Mucosa of rectum (tissue), 2 donors: Measurements from ENCODE around the gene SIPA1L3.
"Not testable (repeated sequence)": the region's sequence is repeated elsewhere in the genome, so short reads cannot be mapped to it uniquely, and the experiment has no call there.

Experiments used
- H3K27ac ChIP-seq, 2 donors: one replicate each; pipeline ENCODE4 v1.7.0; 2013; ENCODE audit warnings: inconsistent platforms in 2 of 2, low read depth in 2 of 2, low read length in 2 of 2
- H3K27me3 ChIP-seq, 2 donors: one replicate each; pipeline ENCODE4 v1.7.0; 2013; ENCODE audit warnings: low read length in 2 of 2; ENCODE audit not compliant: control insufficient read depth in 2 of 2, insufficient read depth in 2 of 2
- H3K36me3 ChIP-seq, 2 donors: one replicate each; pipeline ENCODE4 v1.7.0; 2013; ENCODE audit warnings: low read length in 2 of 2; ENCODE audit not compliant: control insufficient read depth in 2 of 2, insufficient read depth in 2 of 2
- H3K4me1 ChIP-seq, 2 donors: one replicate each; pipeline ENCODE4 v1.7.0; 2013; ENCODE audit warnings: low read length in 2 of 2, mild to moderate bottlenecking in 1 of 2; ENCODE audit not compliant: control insufficient read depth in 2 of 2, insufficient read depth in 2 of 2
- H3K4me3 ChIP-seq, 2 donors: one replicate each; pipeline ENCODE4 v1.7.0; 2013; ENCODE audit warnings: low read length in 2 of 2
- H3K9ac ChIP-seq, 2 donors: one replicate each; pipeline ENCODE4 v1.7.0; 2013; ENCODE audit warnings: low read length in 2 of 2, low read depth in 1 of 2, mild to moderate bottlenecking in 1 of 2
- H3K9me3 ChIP-seq, 2 donors: one replicate each; pipeline ENCODE4 v1.7.0; 2013; ENCODE audit warnings: low read length in 2 of 2; ENCODE audit not compliant: control insufficient read depth in 2 of 2
- donor health status: healthy.
- donor health status: Normal muscosa, but diverticular disease.

The SIPA1L3 gene

GRCh38 chr19:38063928-38064327 is 156.9 kb downstream of the SIPA1L3 start:
- H3K4me1 ChIP-seq = peaks cover 0 to 3% of the 10 kb centered on the region in 2 donors
- no peaks in the 10 kb centered on the region for H3K27me3 ChIP-seq
- no peak overlapping the region for H3K4me3 ChIP-seq
- no peak overlapping the region for H3K27ac ChIP-seq
- peaks cover 0 to 7% of the 10 kb centered on the region in 2 donors for H3K36me3 ChIP-seq
- no peaks in the 10 kb centered on the region for H3K9me3 ChIP-seq
- H3K9ac ChIP-seq = no peak overlapping the region

GRCh38 chr19:38064661-38065425 is 157.8 kb downstream of the SIPA1L3 start:
- H3K9me3 ChIP-seq = no peaks in the 10 kb centered on the region
- H3K9ac ChIP-seq = no peak overlapping the region
- no peaks in the 10 kb centered on the region for H3K27me3 ChIP-seq
- peaks cover 0 to 3% of the 10 kb centered on the region in 2 donors for H3K4me1 ChIP-seq
- H3K4me3 ChIP-seq = no peak overlapping the region
- peaks cover 0 to 7% of the 10 kb centered on the region in 2 donors for H3K36me3 ChIP-seq
- H3K27ac ChIP-seq = no peak overlapping the region

GRCh38 chr19:38065775-38066174 is 158.8 kb downstream of the SIPA1L3 start:
- not testable (repeated sequence) for H3K36me3 ChIP-seq, H3K4me1 ChIP-seq, H3K27ac ChIP-seq, H3K4me3 ChIP-seq, H3K9me3 ChIP-seq, H3K27me3 ChIP-seq, H3K9ac ChIP-seq

DNA sequence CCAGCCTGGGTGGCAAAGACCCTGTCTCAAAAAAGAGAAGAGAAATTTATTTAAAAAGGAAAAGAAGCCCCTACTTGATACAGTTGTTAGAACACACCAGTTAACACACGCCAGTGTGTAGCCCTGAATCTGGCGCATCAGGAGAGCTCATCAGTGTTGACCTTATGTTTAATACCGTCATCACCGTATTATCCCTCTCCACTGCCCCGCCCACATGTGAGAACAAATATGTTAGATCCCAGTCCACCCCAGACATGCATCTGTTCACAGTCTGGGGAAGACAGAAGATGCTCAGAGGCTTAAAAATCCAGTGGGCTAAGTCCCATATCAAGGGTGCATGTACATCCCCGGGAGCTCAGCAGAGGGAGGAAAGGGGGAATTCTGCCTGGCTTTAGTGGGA is 161.8 kb downstream of the SIPA1L3 start:
- H3K9me3 ChIP-seq = no peaks in the 10 kb centered on the region
- no peaks in the 10 kb centered on the region for H3K4me1 ChIP-seq
- no peak overlapping the region for H3K9ac ChIP-seq
- no peak overlapping the region for H3K4me3 ChIP-seq
- peaks cover 7 to 11% of the 10 kb centered on the region in 2 donors for H3K36me3 ChIP-seq
- H3K27ac ChIP-seq = no peak overlapping the region
- H3K27me3 ChIP-seq = no peaks in the 10 kb centered on the region

GRCh38 chr19:38070573-38070972 is 163.6 kb downstream of the SIPA1L3 start:
- Histone ChIP-seq H3K27me3 (no peaks in the 10 kb centered on the region), H3K9ac (no peak overlapping the region), H3K36me3 (peaks cover 7 to 11% of the 10 kb centered on the region in 2 donors), H3K4me3 (no peak overlapping the region), H3K4me1 (no peaks in the 10 kb centered on the region), H3K9me3 (no peaks in the 10 kb centered on the region), H3K27ac (no peak overlapping the region)

DNA sequence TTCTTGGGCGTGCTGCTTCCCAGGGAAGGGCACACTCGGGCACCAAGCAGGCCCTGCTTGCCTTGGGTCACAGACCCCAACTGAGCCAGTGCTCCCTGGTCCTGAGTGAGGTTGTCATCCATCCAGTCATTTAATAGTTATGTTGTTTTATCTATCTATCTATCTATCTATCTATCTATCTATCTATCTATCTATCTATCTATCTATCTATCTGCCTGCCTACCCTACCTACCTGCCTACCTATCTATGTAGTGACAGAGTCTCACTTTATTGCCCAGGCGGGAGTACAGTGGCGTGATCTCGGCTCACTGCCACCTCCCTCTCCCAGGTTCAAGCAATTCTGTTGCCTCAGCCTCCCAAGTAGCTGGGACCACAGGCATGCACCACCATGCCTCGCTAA is 164.0 kb downstream of the SIPA1L3 start:
- H3K9me3 ChIP-seq, H3K27me3 ChIP-seq, H3K4me1 ChIP-seq, H3K27ac ChIP-seq, H3K4me3 ChIP-seq, H3K9ac ChIP-seq: not testable (repeated sequence)
- peaks cover 7 to 11% of the 10 kb centered on the region in 2 donors for H3K36me3 ChIP-seq

- H3K27ac ChIP-seq = no peak overlapping the region
- H3K27me3 ChIP-seq = no peaks in the 10 kb centered on the region
- peaks cover 7 to 11% of the 10 kb centered on the region in 2 donors for H3K36me3 ChIP-seq
Observed at GRCh38 chr19:38071647-38072046, 164.6 kb downstream of the SIPA1L3 start.

DNA sequence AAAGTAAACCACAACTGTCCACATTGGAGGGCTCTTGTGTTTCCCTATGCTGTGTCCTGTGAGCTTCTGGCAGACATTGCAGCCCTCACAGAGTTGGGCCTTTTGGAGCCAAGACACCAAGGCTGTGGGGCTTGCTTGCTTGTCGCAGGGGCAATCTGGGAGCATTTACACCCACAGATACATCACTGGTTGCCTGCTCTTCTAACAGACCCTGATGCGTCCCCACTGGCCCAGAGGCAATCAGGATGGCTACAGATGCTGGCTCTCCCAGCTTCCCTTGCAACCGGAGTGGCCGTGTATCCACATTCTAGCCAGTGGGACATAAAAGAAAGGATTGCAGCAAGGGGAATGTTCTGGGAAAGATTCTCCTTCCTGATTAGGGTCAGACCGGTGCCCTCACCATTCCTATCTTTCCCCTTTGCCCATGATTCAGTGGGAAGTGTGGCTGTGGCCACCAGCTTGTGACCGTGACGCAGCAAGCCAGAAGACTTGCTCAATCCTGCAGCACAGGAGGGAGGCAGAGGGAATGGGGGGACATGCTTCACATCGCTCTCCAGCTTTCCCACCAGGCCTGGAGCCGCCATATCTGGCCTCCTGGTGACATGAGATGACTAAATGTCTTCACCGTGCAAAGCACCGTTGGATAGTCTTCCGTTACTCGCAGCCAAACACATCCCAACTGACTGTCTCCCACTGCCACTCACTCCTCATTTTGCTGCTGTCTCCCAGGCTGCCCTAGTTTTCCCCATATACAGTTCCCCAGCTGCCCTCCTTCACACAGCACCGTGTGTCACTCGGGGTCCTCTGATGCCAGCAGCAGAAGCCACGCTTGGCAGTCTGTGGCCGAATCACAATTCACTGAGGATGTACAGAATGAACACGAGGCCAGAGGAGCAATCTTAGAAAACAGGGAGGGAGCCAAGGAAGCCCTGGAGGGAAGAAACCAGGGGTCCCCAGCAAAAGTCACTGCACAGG is 166.1 kb downstream of the SIPA1L3 start:
- Histone ChIP-seq H3K27me3 (no peaks in the 10 kb centered on the region), H3K9me3 (no peaks in the 10 kb centered on the region), H3K27ac (no peak overlapping the region), H3K4me3 (no peak overlapping the region), H3K36me3 (peaks cover 7 to 11% of the 10 kb centered on the region in 2 donors), H3K9ac (no peak overlapping the region), H3K4me1 (no peaks in the 10 kb centered on the region)

More at GRCh38 chr19:38071647-38072046, 164.6 kb downstream of the SIPA1L3 start:
- Histone ChIP-seq H3K4me1 (no peaks in the 10 kb centered on the region), H3K9ac (no peak overlapping the region), H3K9me3 (no peaks in the 10 kb centered on the region), H3K4me3 (no peak overlapping the region)

GRCh38 chr19:38073841-38074685 is 167.1 kb downstream of the SIPA1L3 start:
- H3K36me3 ChIP-seq = peaks cover 7 to 13% of the 10 kb centered on the region in 2 donors
- no peak overlapping the region for H3K9ac ChIP-seq
- no peak overlapping the region for H3K27ac ChIP-seq
- no peaks in the 10 kb centered on the region for H3K9me3 ChIP-seq
- H3K4me3 ChIP-seq = no peak overlapping the region
- no peaks in the 10 kb centered on the region for H3K27me3 ChIP-seq
- no peaks in the 10 kb centered on the region for H3K4me1 ChIP-seq
